ENCODE measurements around the gene EPHA10.

Gene EPHA10

DNA sequence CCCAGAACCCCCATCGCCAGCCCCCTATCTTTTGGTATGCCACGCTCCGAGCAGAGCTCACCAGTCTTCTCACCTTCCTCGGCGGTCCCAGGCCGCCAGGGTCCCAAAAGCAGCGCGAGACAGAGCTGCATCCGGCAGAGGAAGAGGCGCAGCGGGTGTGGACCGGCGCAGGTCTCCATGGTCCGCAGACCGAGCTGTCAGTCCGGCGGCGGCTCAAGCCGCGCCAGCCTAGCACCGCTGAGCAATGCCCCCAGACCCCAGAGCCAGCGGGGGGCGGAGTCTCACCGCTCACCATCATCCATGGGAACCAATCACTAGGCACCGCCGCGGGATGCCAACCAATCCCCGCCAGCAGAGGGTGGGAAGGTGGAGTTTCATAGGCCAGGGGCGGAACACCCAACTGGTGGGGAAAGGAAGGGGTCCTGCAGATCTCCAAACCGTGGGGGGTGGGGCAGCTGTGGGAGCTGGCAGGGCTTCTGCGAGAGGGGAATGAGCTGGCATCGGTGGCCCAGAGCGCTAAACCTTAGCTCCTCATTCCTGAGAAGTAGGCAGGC is at the start of gene EPHA10:
Gene EPHA10 (minus strand): TSS at position 233 of the 554 bp plus-strand sequence. CDS start 54 bp downstream, at position 179.
- DNase-seq (ENCODE audit: low read depth) = no peak

GRCh38 chr1:37814252-37814651 is 49.3 kb upstream of the EPHA10 start:
- DNase-seq (ENCODE audit: low read depth) = peak; percentile 53

GRCh38 chr1:37813529-37814145 is 48.7 kb upstream of the EPHA10 start:
- peak; percentile 50 for DNase-seq (ENCODE audit: low read depth)

- DNase-seq (ENCODE audit: low read depth) = peak; percentile 72
Measured at GRCh38 chr1:37811027-37811655, 46.2 kb upstream of the EPHA10 start.

GRCh38 chr1:37809942-37810341 is 45.0 kb upstream of the EPHA10 start:
- peak; percentile 47 for DNase-seq (ENCODE audit: low read depth)

GRCh38 chr1:37808369-37809319 is 43.7 kb upstream of the EPHA10 start:
- DNase-seq (ENCODE audit: low read depth) = peak; percentile 83

GRCh38 chr1:37807555-37808368 is 42.8 kb upstream of the EPHA10 start, which contains the start of the genes C1orf122 and YRDC:
Gene C1orf122, plus strand, starts transcription at chr1:37807790. Its CDS starts 615 bp downstream, at chr1:37808405.
Gene YRDC, minus strand, starts transcription at chr1:37808208. Its CDS starts 28 bp downstream, at chr1:37808180.
- DNase-seq (ENCODE audit: low read depth) = peak; percentile 92

- no peak for DNase-seq (ENCODE audit: low read depth)
Measured at GRCh38 chr1:37807220-37807554, 42.3 kb upstream of the EPHA10 start.

- no peak for DNase-seq (ENCODE audit: low read depth)
Measured at GRCh38 chr1:37802439-37802838, 37.5 kb upstream of the EPHA10 start.

DNA sequence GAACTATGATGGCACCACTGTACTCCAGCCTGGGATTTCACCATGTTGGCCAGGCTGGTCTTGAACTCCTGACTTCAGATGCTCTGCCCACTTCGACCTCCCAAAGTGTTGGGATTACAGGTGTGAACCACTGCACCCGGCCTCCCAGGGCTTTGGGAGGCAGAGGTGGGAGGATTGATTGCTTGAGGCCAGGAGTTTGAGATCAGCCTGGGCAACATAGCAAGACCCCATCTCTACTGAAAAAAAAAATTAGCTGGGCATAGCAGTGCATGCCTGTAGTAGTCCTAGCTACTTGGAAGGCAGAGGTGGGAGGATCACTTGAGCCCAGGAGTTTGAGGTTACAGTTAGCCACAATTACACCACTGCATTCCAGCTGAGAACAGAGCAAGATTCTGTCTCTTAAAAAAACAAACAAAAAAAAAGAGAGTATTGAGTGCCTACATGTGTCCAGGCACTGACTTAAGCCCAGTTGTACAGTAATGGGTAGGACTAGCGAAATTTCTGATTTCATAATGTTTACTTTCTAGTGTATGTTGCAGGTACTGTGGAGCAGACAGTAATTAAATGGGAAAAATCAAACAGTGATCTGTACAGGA is 32.9 kb upstream of the EPHA10 start:
- peak; percentile 72 for DNase-seq (ENCODE audit: low read depth)

DNA sequence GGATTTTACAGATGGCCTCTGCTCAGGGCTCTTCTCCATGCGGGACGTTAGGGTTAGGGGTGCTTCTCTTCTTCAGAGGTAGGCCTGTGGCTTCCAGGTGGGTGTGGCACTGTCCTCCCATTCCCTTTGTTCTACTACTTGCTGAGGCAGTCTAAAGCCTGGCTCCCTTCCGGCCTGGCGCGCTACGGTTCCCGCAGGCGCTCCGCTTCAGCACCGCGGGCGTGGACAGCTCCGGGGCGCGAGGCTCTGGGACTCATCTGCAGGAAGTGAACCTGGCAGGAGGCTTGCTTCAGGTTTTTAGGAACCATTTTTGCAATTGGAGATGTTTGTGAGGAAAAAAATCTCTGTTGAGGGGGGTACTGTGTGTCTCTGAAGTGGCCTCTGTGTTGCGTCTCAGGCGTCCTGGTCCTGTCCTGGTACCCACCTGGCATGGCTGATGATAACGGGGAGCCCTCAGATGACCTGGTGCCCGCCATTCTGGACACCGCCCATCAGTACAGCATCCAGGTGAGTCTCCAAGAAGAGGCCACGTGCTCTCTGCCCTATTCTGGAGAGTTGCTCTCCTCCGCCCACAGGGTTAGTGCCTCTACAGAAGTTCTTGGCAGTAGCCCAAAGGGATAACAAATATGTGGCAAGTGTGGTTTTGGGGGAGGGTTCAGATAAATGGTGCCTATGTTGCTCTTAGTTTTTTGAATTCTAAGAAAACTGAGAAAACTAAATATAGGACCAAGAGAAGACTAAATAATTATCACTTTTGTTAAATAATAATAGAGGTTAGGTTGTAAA is 30.6 kb upstream of the EPHA10 start:
- peak; percentile 25 for DNase-seq (ENCODE audit: low read depth)

DNA sequence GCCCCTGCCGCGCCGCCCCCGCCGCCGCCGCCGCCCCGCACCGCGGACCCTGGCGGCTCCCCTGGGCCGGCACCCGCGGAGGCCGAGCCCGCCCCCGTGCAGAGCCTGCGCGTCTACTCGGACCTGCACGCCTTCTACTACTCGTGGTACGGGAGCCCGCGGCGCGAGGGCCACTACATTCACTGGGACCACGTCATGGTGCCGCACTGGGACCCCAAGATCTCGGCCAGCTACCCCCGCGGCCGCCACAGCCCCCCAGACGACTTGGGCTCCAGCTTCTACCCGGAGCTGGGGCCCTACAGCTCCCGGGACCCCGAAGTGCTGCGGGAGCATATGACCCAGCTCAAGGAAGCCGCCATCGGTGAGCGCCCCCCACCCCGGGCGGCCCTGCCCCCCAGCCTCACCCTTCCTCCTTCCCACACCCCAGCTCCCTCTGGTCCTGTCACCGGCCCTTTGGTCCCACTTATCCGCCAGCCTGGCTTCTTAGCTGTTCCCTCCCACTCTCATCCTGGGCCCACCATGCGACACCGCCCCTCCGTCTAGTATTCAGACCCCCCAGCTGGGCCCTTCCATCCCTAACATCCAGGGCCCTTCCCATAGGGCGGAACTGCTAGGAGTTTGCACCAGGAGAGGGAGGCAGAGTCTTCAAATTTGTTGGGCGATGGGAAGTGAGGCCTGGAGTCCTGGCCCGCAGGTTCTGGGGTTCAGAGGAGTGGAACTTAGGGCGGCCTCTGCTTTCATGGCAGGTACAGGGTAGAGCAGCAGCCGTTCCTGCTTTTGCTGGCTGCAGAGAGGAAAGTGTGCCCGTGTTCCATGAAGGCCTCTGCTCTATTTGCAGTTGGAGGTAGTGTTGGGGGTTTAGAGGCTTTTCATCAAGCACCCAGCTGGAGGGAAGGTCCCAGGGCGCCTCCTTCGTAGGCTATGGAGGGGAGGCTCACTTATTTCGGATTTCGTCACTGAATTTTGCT is 29.7 kb upstream of the EPHA10 start:
- no peak for DNase-seq (ENCODE audit: low read depth)

GRCh38 chr1:37793773-37794371 is 29.0 kb upstream of the EPHA10 start, which contains the start of gene MANEAL:
Gene MANEAL, plus strand, starts transcription at chr1:37793847. Its CDS starts 336 bp downstream, at chr1:37794183.
- DNase-seq (ENCODE audit: low read depth) = peak; percentile 48

- no peak for DNase-seq (ENCODE audit: low read depth)
Measured at GRCh38 chr1:37792943-37793686, 28.2 kb upstream of the EPHA10 start.

DNA sequence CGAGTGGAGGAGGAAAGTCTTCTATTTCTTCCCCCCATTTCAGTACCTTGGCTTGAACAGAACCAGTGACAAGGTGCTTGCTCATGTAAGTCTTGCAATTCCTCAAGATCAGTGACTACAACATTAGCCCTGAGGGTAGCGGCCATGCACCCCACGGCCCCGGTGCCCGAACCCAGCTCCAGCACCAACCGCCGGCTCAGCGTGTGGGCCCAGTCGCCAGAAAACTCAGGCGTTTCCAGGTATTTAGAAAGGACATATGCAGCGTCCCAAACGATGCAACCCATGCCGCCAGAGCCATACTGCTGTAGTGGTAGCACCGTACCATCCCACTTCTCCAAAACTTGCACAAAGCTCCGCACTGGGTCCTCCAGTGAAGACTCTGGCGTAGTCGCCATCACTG is 17.6 kb upstream of the EPHA10 start:
- DNase-seq (ENCODE audit: low read depth) = no peak

DNA sequence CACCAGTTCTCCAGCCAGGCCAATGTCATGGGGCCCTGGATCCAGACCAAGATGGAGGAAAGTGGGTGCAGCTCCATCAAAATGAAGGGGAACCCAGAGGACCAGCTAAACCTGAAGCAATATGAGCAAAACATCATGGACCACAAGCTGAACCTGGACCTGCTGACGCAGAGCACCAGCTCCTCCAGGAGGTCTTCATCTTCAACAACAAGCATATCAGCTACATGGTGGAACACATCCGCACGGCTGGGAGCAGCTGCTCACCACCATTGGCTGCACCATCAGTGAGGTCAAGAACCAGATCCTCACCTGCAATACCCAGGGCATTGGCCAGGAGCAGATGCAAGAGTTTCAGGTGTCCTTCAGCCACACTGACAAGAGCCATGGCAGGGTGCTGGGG is 13.7 kb upstream of the EPHA10 start:
- no peak for DNase-seq (ENCODE audit: low read depth)

GRCh38 chr1:37776946-37777516 is 12.1 kb upstream of the EPHA10 start:
- DNase-seq (ENCODE audit: low read depth) = no peak

All from fibroblast of gingiva (primary cell).